ENCODE data around the gene FAM76B. TPM values are rescaled to one million over a fixed set of nuclear protein-coding genes. Genes with fewer than 3 reads are reported as not detected.

FAM76B gene
- total and polyA plus RNA-seq, 9 of the 15 experiments (the other 6 are each of a cell fraction or from before 2014, with no cell fraction given) = 22.5 to 60.0 (median 35.0) TPM

DNA sequence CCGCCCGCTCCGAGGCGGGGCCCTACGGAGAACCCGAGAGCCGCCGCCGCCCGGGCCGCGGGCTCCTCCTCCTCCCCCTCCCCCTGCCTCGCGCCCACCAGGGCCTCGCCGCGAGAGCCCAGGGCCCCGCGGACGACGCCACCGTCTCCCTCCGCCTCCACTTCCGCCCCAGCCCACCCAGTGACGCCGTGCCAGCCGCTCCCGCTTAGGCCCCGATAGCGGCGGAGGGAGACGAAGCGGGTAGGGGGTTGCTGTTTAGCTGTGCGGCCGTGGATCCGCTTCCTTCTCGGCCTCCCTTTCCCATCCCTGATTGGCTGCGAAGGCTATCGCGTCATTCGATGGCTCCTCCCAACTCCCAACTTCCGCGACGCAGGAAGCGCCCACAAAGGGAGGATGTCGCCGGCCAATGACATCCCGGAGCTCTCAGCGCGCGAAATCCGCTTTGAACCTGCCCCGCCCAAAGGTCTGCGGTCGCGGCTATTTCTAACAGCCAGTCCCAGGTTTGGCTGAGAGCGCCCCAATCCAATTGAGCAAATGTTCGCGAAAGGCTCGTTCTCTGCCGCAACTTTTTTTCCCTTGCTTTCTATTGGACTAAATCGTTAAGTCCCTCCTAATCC, at the start of gene FAM76B (continued):
- TF ChIP-seq SMAD1 (IDR thresholded peaks at IDR 0.05; ENCODE audit: low read depth, low read length, partially characterized antibody) = no peak
- no peak for TF ChIP-seq CAMTA2 (CRISPR knock-in tag; conservative IDR thresholded peaks at IDR 0.05)
- TF ChIP-seq TEAD4 (IDR thresholded peaks at IDR 0.05; ENCODE audit: low read length) = peak; percentile 39; the same call in 1 of the 2 replicates
- no peak for TF ChIP-seq TEAD4 (CRISPR knock-in tag; IDR thresholded peaks at IDR 0.05; ENCODE audit: borderline replicate concordance)
- TF ChIP-seq, protein P1, sequence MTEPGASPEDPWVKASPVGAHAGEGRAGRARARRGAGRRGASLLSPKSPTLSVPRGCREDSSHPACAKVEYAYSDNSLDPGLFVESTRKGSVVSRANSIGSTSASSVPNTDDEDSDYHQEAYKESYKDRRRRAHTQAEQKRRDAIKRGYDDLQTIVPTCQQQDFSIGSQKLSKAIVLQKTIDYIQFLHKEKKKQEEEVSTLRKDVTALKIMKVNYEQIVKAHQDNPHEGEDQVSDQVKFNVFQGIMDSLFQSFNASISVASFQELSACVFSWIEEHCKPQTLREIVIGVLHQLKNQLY (CRISPR knock-in tag; conservative IDR thresholded peaks at IDR 0.05) = no peak
- peak; percentile 22; the same call in 1 of the 2 replicates for TF ChIP-seq NCOR1 (IDR thresholded peaks at IDR 0.05)
- TF ChIP-seq, protein P2, sequence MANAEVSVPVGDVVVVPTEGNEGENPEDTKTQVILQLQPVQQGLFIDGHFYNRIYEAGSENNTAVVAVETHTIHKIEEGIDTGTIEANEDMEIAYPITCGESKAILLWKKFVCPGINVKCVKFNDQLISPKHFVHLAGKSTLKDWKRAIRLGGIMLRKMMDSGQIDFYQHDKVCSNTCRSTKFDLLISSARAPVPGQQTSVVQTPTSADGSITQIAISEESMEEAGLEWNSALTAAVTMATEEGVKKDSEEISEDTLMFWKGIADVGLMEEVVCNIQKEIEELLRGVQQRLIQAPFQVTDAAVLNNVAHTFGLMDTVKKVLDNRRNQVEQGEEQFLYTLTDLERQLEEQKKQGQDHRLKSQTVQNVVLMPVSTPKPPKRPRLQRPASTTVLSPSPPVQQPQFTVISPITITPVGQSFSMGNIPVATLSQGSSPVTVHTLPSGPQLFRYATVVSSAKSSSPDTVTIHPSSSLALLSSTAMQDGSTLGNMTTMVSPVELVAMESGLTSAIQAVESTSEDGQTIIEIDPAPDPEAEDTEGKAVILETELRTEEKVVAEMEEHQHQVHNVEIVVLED (CRISPR knock-in tag; IDR thresholded peaks at IDR 0.05) = no peak; the same call in 1 of the 2 replicates
- TF ChIP-seq, protein P3, sequence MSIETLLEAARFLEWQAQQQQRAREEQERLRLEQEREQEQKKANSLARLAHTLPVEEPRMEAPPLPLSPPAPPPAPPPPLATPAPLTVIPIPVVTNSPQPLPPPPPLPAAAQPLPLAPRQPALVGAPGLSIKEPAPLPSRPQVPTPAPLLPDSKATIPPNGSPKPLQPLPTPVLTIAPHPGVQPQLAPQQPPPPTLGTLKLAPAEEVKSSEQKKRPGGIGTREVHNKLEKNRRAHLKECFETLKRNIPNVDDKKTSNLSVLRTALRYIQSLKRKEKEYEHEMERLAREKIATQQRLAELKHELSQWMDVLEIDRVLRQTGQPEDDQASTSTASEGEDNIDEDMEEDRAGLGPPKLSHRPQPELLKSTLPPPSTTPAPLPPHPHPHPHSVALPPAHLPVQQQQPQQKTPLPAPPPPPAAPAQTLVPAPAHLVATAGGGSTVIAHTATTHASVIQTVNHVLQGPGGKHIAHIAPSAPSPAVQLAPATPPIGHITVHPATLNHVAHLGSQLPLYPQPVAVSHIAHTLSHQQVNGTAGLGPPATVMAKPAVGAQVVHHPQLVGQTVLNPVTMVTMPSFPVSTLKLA (conservative IDR thresholded peaks at IDR 0.05) = peak; percentile 29 to 75; a peak in 3 of 4 replicates
- TF ChIP-seq FOXK1 (CRISPR knock-in tag; IDR thresholded peaks at IDR 0.05; ENCODE audit: borderline replicate concordance) = no peak
- TF ChIP-seq, protein P4, sequence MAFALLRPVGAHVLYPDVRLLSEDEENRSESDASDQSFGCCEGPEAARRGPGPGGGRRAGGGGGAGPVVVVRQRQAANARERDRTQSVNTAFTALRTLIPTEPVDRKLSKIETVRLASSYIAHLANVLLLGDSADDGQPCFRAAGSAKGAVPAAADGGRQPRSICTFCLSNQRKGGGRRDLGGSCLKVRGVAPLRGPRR (CRISPR knock-in tag; IDR thresholded peaks at IDR 0.05) = no peak
- no peak for TF ChIP-seq MCM5 (IDR thresholded peaks at IDR 0.05; ENCODE audit: low read depth)
- TF ChIP-seq GABPA (tag; conservative IDR thresholded peaks at IDR 0.05; ENCODE audit: low read depth) = peak; percentile 88
- 0 out of 2 replicates have a peak, but pooled peaks have one; percentile 62 for TF ChIP-seq HNRNPL (IDR thresholded peaks at IDR 0.05; ENCODE audit: low read depth, low read length)
- TF ChIP-seq, protein P5, sequence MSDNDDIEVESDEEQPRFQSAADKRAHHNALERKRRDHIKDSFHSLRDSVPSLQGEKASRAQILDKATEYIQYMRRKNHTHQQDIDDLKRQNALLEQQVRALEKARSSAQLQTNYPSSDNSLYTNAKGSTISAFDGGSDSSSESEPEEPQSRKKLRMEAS (CRISPR knock-in tag; IDR thresholded peaks at IDR 0.05) = peak; percentile 58
- TF ChIP-seq ZNF133 (CRISPR knock-in tag; IDR thresholded peaks at IDR 0.05) = no peak
- TF ChIP-seq ZNF282 (CRISPR knock-in tag; IDR thresholded peaks at IDR 0.05) = no peak
- TF ChIP-seq, protein P6, sequence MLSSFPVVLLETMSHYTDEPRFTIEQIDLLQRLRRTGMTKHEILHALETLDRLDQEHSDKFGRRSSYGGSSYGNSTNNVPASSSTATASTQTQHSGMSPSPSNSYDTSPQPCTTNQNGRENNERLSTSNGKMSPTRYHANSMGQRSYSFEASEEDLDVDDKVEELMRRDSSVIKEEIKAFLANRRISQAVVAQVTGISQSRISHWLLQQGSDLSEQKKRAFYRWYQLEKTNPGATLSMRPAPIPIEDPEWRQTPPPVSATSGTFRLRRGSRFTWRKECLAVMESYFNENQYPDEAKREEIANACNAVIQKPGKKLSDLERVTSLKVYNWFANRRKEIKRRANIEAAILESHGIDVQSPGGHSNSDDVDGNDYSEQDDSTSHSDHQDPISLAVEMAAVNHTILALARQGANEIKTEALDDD (IDR thresholded peaks at IDR 0.05) = no peak; the same call in 1 of the 2 replicates
- TF ChIP-seq KDM1A (IDR thresholded peaks at IDR 0.05) = peak in 1 of 2 experiments; percentile 91; a peak in 2 of 4 replicates
- peak; percentile 41 for TF ChIP-seq NEUROD1 (IDR thresholded peaks at IDR 0.05; ENCODE audit: borderline replicate concordance, low read depth, low read length, partially characterized antibody)
- TF ChIP-seq FOXP1 (CRISPR knock-in tag; IDR thresholded peaks at IDR 0.05) = peak; percentile 82; the same call in 1 of the 2 replicates
- TF ChIP-seq CHD4 (IDR thresholded peaks at IDR 0.05; ENCODE audit: insufficient read depth, insufficient replicate concordance, low read depth, low read length, poor library complexity, severe bottlenecking) = no peak
- TF ChIP-seq MTA2 (IDR thresholded peaks at IDR 0.05; ENCODE audit: low read depth) = no peak
- TF ChIP-seq EP400 (IDR thresholded peaks at IDR 0.05) = peak; percentile 91

Data from K562 (cell line).